GM21515 (cell line): Measurements from ENCODE around the gene PTPRK.

Experiments used
- ATAC-seq: cut with Tn5 transposase; IDR thresholded peaks from one replicate; pipeline ENCODE4 v1.9.1; 2021; ENCODE audit not compliant: unreplicated experiment

The PTPRK gene

GRCh38 chr6:128252341-128253176, 267.8 kb downstream of the PTPRK start:
- peak; percentile 60 for ATAC-seq

DNA sequence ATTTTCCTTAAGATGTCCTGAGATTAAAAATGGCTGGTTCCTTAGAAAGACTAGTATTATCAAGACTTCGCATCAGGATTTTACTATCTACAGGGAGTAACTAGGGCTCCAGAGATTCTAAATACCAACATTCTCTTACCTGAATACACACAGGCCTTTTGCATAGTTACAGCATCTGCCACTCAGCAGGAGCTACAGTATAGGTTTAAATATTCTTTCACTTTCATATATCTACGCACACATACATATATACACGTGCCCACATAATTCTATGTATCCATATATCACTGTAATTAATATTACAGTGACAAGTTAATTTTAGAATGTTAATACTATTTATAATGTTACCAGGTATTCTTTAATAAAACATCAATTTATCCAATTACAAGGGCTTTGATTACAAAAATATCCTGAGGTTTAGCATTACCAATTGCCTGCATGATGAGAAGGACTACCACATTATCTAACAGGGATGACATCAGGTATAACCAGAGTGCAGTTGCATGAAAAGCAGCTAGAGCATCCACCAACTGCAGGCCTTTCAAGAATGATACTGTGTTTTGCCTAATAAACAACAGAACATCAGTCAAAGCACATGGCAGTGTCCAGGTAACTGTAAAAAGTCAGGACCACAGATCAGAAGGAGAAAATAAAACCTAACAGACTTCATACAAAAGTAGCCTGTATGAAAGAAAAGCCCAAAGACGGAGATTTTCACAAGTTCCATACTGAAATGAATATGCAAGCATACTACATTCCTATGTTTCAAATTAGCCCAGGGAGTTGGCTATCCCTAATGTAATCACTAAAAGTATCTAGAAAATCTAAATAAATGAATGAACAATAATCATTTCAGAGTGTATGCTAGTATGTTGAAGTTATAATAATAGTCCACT, 268.7 kb downstream of the PTPRK start:
- ATAC-seq, result no peak

GRCh38 chr6:128250370-128251070, 269.9 kb downstream of the PTPRK start:
- no peak for ATAC-seq

GRCh38 chr6:128249429-128249828, 271.0 kb downstream of the PTPRK start:
- no peak for ATAC-seq

- ATAC-seq, result no peak
Observed at GRCh38 chr6:128246472-128247260, 273.7 kb downstream of the PTPRK start.

DNA sequence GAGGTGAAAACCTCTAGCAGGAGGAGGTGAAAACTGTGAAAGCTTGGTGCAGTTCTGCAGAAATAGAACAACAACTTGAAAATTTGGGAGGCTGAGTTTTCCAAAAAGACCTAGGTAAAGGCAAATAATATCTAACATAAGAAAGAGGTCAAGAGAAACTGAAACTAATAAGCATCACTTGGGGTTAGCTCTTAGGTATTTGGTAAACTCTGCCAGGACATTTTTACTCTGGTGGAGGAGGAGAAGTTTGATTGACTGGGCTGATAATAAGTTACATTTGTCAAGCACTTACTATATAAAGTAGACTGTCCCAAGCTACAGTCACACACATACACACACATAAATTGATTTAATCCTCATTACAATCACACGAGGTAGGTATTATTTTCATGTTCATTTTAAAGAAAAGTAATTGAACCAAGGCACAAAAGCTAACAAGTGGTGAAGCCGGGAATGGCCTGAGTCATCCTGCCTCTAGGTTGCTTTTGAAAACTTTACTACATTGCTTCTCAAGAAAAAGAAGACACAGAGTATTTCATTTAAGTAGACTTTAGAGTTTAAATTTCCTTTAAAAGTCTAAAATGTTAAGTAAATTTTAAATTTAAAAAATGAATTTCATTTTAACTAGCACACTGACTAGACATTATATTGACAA, 275.5 kb downstream of the PTPRK start:
- ATAC-seq, result no peak

GRCh38 chr6:128242765-128243403, 277.5 kb downstream of the PTPRK start:
- ATAC-seq, result no peak

DNA sequence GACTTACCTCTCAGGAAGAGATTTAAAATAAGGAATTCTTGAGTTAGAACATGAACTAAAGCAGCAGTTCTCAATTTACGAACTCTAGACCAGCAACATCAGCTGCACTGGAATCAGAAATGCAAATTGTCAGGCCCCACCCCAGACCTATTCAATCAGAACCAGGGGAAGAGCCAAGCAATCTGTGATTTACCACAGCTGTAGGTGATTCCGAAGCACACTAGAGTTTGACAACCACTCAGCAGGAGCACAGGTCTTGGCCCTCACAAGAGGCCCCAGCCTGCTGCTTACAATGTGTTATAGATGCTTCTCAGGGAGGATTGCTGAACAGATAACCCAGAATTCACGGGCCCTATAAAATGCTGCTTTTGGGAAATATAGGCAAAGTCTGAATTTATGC, 279.2 kb downstream of the PTPRK start:
- peak; percentile 48 for ATAC-seq

DNA sequence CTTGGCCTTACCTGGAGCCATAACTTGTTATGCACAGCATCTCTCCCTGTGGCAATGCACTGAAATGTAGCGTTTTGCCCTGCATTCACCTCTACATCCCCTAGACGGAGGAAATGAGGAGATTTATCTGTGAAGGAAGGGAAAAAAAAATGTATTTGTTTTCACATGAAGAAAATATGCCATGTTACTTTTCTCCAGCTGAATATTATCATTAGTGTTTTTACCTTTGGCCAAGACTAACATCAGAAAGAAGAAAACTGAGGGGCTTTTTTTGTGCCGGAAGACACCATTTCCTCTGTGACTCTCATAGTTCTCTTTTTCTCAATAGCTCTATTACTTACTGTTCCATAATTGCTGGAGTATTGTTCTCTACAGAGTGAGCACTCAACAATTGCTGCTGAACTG, 280.4 kb downstream of the PTPRK start:
- peak; percentile 55 for ATAC-seq

GRCh38 chr6:128239146-128239545, 281.3 kb downstream of the PTPRK start:
- ATAC-seq, result no peak

DNA sequence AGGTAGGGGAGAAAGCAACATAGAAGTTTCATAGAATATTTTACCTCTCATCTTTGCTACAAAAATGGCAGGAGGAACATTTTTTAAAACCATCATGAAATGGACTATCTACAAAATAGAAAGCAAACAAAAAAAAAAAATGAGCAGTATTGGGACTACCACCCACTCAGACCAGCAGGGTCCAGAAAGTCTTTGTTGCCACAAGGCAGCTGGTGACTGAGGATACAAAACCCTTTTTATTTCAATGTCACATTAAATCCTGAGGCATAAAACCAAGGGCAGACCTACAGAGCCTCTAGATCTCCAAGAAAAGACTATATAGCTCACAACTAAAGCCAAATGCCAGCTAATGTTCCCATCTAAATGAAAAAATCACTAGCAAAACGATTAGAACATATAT, 282.2 kb downstream of the PTPRK start:
- no peak for ATAC-seq

- no peak for ATAC-seq
Observed at GRCh38 chr6:128235556-128235955, 284.8 kb downstream of the PTPRK start.

GRCh38 chr6:128233531-128233930, 286.9 kb downstream of the PTPRK start:
- ATAC-seq, result no peak

- ATAC-seq, result no peak
Observed at GRCh38 chr6:128230267-128230989, 290.0 kb downstream of the PTPRK start.

DNA sequence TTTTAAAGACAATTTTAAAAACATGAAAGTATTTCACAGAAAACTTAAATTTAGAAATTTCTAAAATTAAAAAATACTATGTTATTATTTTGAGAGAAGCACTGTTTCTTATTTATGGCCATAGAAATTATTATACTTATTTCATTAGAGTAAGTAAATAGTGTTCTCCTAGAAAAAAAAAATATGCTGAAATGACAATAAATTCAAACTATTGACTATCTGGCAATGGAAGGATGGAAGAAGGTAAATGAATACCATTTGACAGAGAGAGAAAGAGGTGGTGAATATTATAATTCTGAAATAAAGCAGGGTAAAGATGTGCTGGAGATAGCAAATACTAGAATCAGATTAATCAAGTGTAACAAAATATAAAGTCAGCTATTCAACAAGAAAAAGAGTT, 294.8 kb downstream of the PTPRK start:
- no peak for ATAC-seq

- ATAC-seq, result no peak
Observed at GRCh38 chr6:128216917-128217316, 303.5 kb downstream of the PTPRK start.

- no peak for ATAC-seq
Observed at GRCh38 chr6:128209771-128210170, 310.6 kb downstream of the PTPRK start.

GRCh38 chr6:128208851-128209580, 311.4 kb downstream of the PTPRK start:
- ATAC-seq, result no peak
